Measurements from ENCODE around the gene MS4A2. TPM values are rescaled to one million over a fixed set of nuclear protein-coding genes. Genes with fewer than 3 reads are reported as not detected.

MS4A2 gene
- total RNA-seq, 1 donor = not detected

DNA sequence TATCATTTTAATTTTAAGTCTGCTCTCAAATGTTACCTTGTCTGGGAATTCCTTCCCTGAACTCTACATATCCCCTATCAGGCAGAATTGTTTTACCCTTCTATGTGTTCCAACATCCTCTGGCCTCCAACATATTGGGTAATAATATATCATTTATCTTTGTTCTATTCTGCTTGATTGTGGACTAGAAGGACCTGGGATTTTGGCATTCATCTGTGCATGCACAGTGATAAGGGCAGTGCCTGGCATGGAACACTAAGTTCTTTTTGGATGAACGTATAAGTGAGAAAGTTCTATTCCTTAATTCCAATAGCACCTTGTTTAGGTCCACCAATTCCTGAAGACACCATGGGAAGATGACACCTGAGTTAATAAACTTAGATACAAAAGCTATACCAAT lies 1.2 kb upstream of the MS4A2 start:
- TF ChIP-seq, protein P1, sequence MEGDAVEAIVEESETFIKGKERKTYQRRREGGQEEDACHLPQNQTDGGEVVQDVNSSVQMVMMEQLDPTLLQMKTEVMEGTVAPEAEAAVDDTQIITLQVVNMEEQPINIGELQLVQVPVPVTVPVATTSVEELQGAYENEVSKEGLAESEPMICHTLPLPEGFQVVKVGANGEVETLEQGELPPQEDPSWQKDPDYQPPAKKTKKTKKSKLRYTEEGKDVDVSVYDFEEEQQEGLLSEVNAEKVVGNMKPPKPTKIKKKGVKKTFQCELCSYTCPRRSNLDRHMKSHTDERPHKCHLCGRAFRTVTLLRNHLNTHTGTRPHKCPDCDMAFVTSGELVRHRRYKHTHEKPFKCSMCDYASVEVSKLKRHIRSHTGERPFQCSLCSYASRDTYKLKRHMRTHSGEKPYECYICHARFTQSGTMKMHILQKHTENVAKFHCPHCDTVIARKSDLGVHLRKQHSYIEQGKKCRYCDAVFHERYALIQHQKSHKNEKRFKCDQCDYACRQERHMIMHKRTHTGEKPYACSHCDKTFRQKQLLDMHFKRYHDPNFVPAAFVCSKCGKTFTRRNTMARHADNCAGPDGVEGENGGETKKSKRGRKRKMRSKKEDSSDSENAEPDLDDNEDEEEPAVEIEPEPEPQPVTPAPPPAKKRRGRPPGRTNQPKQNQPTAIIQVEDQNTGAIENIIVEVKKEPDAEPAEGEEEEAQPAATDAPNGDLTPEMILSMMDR (IDR thresholded peaks at IDR 0.05; ENCODE audit: extremely low read depth, low read depth, low read length) = no peak
- Histone ChIP-seq H3K9me3 (ENCODE audit: low read depth, low read length) (no peaks in the 10 kb centered on the region), H3K79me2 (ENCODE audit: insufficient read depth, low read length) (no peaks in the 10 kb centered on the region), H4K20me1 (ENCODE audit: insufficient read depth, low read length) (no peaks in the 10 kb centered on the region), H3K4me1 (ENCODE audit: insufficient read depth, low read length) (no peaks in the 10 kb centered on the region), H2AFZ (ENCODE audit: low read length) (no peak overlapping the region), H3K36me3 (ENCODE audit: insufficient read depth, low read length) (no peaks in the 10 kb centered on the region), H3K4me3 (ENCODE audit: insufficient read depth, low read length) (no peak overlapping the region), H3K27ac (ENCODE audit: low read depth, low read length) (no peak overlapping the region), H3K4me2 (ENCODE audit: insufficient read depth, low read length) (no peak overlapping the region), H3K27me3 (ENCODE audit: insufficient read depth, low read length) (no peaks in the 10 kb centered on the region)
- DNase-seq (ENCODE audit: insufficient read length, low spot score, missing footprints) = no peak

DNA sequence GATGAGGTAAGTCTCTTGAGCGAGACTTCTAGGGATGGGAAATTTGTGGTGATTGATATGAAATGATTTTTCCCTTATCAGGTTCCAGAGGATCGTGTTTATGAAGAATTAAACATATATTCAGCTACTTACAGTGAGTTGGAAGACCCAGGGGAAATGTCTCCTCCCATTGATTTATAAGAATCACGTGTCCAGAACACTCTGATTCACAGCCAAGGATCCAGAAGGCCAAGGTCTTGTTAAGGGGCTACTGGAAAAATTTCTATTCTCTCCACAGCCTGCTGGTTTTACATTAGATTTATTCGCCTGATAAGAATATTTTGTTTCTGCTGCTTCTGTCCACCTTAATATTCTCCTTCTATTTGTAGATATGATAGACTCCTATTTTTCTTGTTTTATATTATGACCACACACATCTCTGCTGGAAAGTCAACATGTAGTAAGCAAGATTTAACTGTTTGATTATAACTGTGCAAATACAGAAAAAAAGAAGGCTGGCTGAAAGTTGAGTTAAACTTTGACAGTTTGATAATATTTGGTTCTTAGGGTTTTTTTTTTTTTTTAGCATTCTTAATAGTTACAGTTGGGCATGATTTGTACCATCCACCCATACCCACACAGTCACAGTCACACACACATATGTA lies 7.1 kb downstream of the MS4A2 start:
- Histone ChIP-seq H3K36me3 (ENCODE audit: insufficient read depth, low read length) (no peaks in the 10 kb centered on the region), H3K27me3 (ENCODE audit: insufficient read depth, low read length) (no peaks in the 10 kb centered on the region), H3K79me2 (ENCODE audit: insufficient read depth, low read length) (no peaks in the 10 kb centered on the region), H3K4me2 (ENCODE audit: insufficient read depth, low read length) (no peak overlapping the region), H3K4me1 (ENCODE audit: insufficient read depth, low read length) (no peaks in the 10 kb centered on the region), H3K4me3 (ENCODE audit: insufficient read depth, low read length) (no peak overlapping the region), H3K27ac (ENCODE audit: low read depth, low read length) (no peak overlapping the region), H2AFZ (ENCODE audit: low read length) (no peak overlapping the region), H4K20me1 (ENCODE audit: insufficient read depth, low read length) (no peaks in the 10 kb centered on the region), H3K9me3 (ENCODE audit: low read depth, low read length) (no peaks in the 10 kb centered on the region)
- no peak for DNase-seq (ENCODE audit: insufficient read length, low spot score, missing footprints)
- TF ChIP-seq, protein P1 (IDR thresholded peaks at IDR 0.05; ENCODE audit: extremely low read depth, low read depth, low read length) = no peak

DNA sequence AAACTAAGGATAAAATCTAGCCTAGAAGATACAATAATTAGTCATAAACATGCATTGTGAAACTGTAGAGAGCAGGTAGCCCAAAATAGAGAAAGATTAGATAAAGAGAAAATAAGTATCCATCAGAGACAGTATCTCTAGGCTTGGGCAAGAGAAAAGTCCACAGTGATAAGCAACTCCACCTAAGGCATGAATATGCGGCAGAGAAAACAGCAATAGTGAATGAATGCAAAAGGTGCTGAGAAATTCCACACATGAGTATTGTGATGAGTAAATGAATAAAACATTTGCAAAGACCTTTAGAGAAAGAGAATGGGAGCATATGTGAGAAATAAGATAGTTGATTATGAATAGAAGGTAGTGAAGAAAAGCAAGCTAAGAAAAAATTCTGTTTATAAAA lies 8.7 kb downstream of the MS4A2 start:
- Histone ChIP-seq H3K79me2 (ENCODE audit: insufficient read depth, low read length) (no peaks in the 10 kb centered on the region), H2AFZ (ENCODE audit: low read length) (no peak overlapping the region), H3K4me1 (ENCODE audit: insufficient read depth, low read length) (no peaks in the 10 kb centered on the region), H4K20me1 (ENCODE audit: insufficient read depth, low read length) (no peaks in the 10 kb centered on the region), H3K27ac (ENCODE audit: low read depth, low read length) (no peak overlapping the region), H3K4me3 (ENCODE audit: insufficient read depth, low read length) (no peak overlapping the region), H3K4me2 (ENCODE audit: insufficient read depth, low read length) (no peak overlapping the region), H3K36me3 (ENCODE audit: insufficient read depth, low read length) (no peaks in the 10 kb centered on the region), H3K9me3 (ENCODE audit: low read depth, low read length) (no peaks in the 10 kb centered on the region), H3K27me3 (ENCODE audit: insufficient read depth, low read length) (no peaks in the 10 kb centered on the region)
- TF ChIP-seq, protein P1 (IDR thresholded peaks at IDR 0.05; ENCODE audit: extremely low read depth, low read depth, low read length) = no peak
- DNase-seq (ENCODE audit: insufficient read length, low spot score, missing footprints) = no peak

DNA sequence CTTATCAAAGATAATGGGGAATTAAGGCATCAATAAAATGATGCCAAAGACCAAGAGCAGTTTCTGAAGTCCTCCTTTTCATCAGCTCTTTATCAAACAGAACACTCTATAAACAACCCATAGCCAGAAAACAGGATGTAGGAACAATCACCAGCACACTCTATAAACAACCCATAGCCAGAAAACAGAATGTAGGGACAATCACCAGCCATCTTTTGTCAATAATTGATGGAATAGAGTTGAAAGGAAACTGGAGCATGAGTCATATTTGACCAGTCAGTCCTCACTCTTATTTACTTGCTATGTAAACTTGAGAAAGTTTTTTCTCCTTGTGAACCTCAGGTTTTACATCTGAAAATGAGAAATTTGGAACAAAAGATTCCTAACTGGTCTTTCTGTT lies 10.0 kb downstream of the MS4A2 start:
- Histone ChIP-seq H4K20me1 (ENCODE audit: insufficient read depth, low read length) (no peaks in the 10 kb centered on the region), H3K4me2 (ENCODE audit: insufficient read depth, low read length) (no peak overlapping the region), H3K36me3 (ENCODE audit: insufficient read depth, low read length) (no peaks in the 10 kb centered on the region), H3K4me3 (ENCODE audit: insufficient read depth, low read length) (no peak overlapping the region), H2AFZ (ENCODE audit: low read length) (no peak overlapping the region), H3K9me3 (ENCODE audit: low read depth, low read length) (no peaks in the 10 kb centered on the region), H3K4me1 (ENCODE audit: insufficient read depth, low read length) (no peaks in the 10 kb centered on the region), H3K79me2 (ENCODE audit: insufficient read depth, low read length) (no peaks in the 10 kb centered on the region), H3K27me3 (ENCODE audit: insufficient read depth, low read length) (no peaks in the 10 kb centered on the region), H3K27ac (ENCODE audit: low read depth, low read length) (no peak overlapping the region)
- DNase-seq (ENCODE audit: insufficient read length, low spot score, missing footprints) = no peak
- TF ChIP-seq, protein P1 (IDR thresholded peaks at IDR 0.05; ENCODE audit: extremely low read depth, low read depth, low read length) = no peak
